Chondrocyte (in vitro differentiated cells): Measurements from ENCODE around the gene ETAA1. TPM values are rescaled to one million over a fixed set of nuclear protein-coding genes. Genes with fewer than 3 reads are reported as not detected.

Experiments used
- DNase-seq: peaks from one replicate; pipeline ENCODE4 v3.0.0; 2021; ENCODE audit warnings: mixed read lengths, low spot score
- H3K27ac Mint-ChIP-seq: one replicate; pipeline ENCODE4 v1.8.0; 2021; ENCODE audit warnings: mild to moderate bottlenecking, moderate library complexity, mixed read lengths; ENCODE audit not compliant: unreplicated experiment
- H3K27me3 Mint-ChIP-seq: 2 replicates; pipeline ENCODE4 v1.8.0; 2021; ENCODE audit warnings: low read depth, mixed read lengths
- H3K36me3 Mint-ChIP-seq: 2 replicates; pipeline ENCODE4 v1.8.0; 2021; ENCODE audit warnings: low read depth, mixed read lengths
- H3K4me1 Mint-ChIP-seq: 2 replicates; pipeline ENCODE4 v1.8.0; 2021; ENCODE audit warnings: low read depth, mild to moderate bottlenecking, mixed read lengths
- H3K4me3 Mint-ChIP-seq: one replicate; pipeline ENCODE4 v1.8.0; 2021; ENCODE audit warnings: mild to moderate bottlenecking, moderate library complexity, mixed read lengths; ENCODE audit not compliant: unreplicated experiment
- H3K9me3 Mint-ChIP-seq: 2 replicates; pipeline ENCODE4 v1.8.0; 2021; ENCODE audit warnings: low read depth, mixed read lengths
- CTCF ChIP-seq: fragments of 200-600 bp; sonication (generic); IDR thresholded peaks from 2 replicates; pipeline ENCODE4 v1.5.0; 2021; ENCODE audit warnings: antibody characterized with exemption, mild to moderate bottlenecking, moderate library complexity
- total RNA-seq: library from RNA; stranded (reverse); gene quantifications from 3 replicates; pipeline ENCODE4 v1.2.1, GENCODE V29; 2021

ETAA1 gene
- total RNA-seq, 1 donor from 2014 or later = 10.2 TPM

- TF ChIP-seq CTCF = no peak
- Mint-ChIP-seq H3K27me3 (no peaks in the 10 kb centered on the region), H3K9me3 (no peaks in the 10 kb centered on the region), H3K4me3 (no peak overlapping the region), H3K4me1 (no peaks in the 10 kb centered on the region), H3K36me3 (peaks cover 2% of the 10 kb centered on the region), H3K27ac (no peak overlapping the region)
- DNase-seq = no peak
Measured at GRCh38 chr2:67379048-67379447, 18.1 kb upstream of the ETAA1 start.

- Mint-ChIP-seq H3K9me3 (peaks cover 9% of the 10 kb centered on the region), H3K27me3 (no peaks in the 10 kb centered on the region), H3K27ac (no peak overlapping the region), H3K4me3 (no peak overlapping the region), H3K36me3 (peaks cover 2% of the 10 kb centered on the region), H3K4me1 (peaks cover 16% of the 10 kb centered on the region)
- TF ChIP-seq CTCF = no peak
- DNase-seq = no peak
Measured at GRCh38 chr2:67384123-67384822, 12.9 kb upstream of the ETAA1 start.

- H3K36me3 Mint-ChIP-seq = peaks cover 2% of the 10 kb centered on the region
- TF ChIP-seq CTCF = no peak
- H3K9me3 Mint-ChIP-seq = peaks cover 9% of the 10 kb centered on the region
- H3K4me3 Mint-ChIP-seq = no peak overlapping the region
- H3K4me1 Mint-ChIP-seq = peaks cover 29% of the 10 kb centered on the region
- no peaks in the 10 kb centered on the region for H3K27me3 Mint-ChIP-seq
- DNase-seq = no peak
- H3K27ac Mint-ChIP-seq = peak overlapping the region; percentile 81
Measured at GRCh38 chr2:67388680-67389079, 8.5 kb upstream of the ETAA1 start.

- Mint-ChIP-seq H3K27ac (peak overlapping the region; percentile 81), H3K4me1 (peaks cover 33% of the 10 kb centered on the region), H3K36me3 (peaks cover 2% of the 10 kb centered on the region), H3K4me3 (no peak overlapping the region), H3K9me3 (peaks cover 8% of the 10 kb centered on the region), H3K27me3 (no peaks in the 10 kb centered on the region)
- no peak for DNase-seq
- no peak for TF ChIP-seq CTCF
Measured at GRCh38 chr2:67389286-67389685, 7.8 kb upstream of the ETAA1 start.

GRCh38 chr2:67389788-67390187 is 7.3 kb upstream of the ETAA1 start:
- Mint-ChIP-seq H3K4me3 (no peak overlapping the region), H3K27me3 (no peaks in the 10 kb centered on the region), H3K9me3 (peaks cover 6% of the 10 kb centered on the region), H3K36me3 (peaks cover 2% of the 10 kb centered on the region), H3K27ac (peak overlapping the region; percentile 81), H3K4me1 (peaks cover 38% of the 10 kb centered on the region)
- TF ChIP-seq CTCF = no peak
- DNase-seq = no peak
